UCSD-AML1 (cell line): ENCODE data around the gene NCAPH2.
A peak's percentile ranks its signal among the peaks of the same experiment; 100 is the strongest.

ENCODE experiments used
- DNase-seq: peaks from one replicate; lab custom pipeline; 2025; ENCODE audit not compliant: unreplicated experiment; lab: John Stamatoyannopoulos, UW

The NCAPH2 gene

DNA sequence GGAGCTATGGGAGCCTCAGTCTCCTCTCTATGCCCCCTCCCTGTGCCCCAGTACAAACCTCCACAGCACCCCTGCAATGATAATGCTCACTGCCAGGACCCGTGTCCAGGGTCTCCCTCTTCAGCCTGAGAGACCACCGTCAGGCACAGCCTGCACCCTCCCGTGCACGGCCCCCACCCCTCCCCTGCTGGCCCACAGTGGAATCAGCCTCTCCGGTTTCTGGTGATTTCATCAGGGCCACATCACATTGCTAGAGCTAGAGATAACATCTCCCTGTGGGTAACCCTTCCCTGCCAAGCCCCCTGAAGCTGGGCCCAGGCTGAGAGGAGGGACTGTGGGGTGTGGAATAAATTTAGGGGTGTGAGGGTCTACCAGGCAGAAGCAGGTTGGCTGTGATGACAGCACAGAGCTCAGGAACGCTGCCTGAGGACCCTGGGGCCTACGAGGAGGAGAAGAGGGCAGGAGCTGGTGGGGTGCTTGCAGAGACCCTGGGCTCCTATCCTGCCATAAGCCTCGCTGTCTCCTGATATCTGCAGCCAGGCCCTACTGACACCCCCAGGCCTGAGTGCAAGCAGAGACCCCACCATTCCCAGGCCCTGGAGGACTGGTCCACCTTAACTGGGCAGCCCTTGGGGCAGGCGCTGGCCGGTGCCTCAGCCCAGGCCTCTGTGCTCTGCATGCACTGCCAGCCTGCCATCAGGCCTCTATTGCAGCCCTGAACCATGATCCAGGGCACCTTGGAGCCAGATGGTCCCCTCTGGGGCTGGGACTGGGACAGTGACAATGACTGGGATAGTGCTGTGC is 37.7 kb downstream of the NCAPH2 start, which contains the start of gene KLHDC7B:
Gene KLHDC7B (plus strand): TSS at position 378 of the 804 bp plus-strand sequence. CDS start 345 bp downstream, at position 723.
- peak; percentile 27 for DNase-seq

DNA sequence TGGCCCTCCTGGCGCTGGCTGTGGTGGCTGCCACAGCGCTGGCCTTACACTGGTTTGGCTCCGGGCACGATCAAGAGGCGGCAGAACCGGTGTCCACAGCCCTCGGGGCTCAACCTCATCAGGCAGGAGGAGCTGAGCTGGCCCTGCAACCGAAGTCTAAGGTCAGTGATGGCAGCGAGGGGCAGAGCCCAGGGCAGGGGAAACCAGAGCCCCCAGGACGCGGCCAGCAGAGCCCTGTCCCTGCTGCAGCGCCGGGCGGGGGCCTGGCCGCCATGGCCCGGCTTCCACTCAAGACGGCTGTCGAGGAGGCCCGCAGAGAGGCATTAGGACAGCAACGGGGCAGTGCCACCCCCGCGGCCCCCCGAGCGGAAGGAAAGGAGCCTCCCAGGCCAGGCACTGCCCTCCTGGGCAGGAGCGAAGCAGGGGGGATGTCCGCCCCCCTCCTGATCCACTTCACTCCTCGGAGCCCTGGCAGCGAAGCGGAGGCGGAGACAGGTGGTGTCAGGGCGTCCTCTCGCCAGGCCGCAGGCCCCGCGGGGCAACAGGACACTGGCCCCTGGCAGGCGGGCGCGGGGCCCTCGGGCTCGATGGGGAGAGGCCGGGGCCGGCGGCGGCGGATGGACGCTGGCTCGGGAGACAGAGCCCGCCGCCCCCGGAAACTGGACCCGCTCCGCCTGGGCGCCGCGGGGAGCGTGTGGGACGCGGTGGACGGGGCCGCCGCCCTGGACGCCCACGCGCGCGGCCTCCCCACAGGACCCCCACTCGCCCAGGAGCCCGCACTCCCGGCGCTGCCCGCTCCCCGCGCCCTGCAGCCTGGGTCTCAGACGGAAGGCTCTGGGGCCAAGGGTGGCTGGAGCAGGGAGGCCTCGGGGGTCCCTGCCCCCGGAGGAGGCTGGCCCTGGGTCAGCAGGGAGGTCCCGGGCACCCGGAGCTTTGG is 38.6 kb downstream of the NCAPH2 start:
- DNase-seq, result no peak

DNA sequence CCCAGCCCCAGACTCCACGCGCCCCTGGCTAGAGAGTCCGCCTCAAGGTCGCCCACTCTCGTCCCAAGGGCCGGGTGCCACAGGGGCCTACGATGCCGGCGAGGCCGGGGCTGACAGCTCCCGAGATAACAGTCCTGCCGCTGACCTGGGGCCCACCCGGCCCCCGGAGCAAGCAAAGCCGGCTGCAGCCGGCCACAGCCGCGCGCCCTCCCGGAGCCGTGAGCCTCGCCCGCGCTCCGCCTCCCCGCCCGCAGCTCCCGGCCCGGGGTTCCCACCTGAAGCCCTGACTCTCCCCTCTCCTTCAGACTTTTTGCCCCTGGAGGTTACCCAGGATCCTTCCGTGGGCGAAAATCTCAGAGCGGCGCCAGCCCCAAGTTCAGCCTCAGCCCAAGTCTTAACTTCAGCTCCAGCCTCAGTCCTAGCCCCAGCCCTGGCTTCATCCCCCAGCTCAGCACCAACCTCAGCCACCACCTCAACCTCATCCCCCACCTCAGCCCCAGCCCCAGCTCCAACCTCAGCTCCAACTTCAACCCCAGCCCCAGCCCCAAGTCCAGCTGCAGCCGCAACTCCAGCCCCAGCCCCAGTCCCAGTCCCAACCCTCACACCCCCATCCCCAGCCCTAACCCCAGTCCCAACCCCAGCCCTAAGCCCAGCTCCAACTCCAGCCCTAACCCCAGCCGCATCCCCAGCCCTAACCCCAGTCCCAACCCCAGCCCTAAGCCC is 39.4 kb downstream of the NCAPH2 start:
- no peak for DNase-seq

DNA sequence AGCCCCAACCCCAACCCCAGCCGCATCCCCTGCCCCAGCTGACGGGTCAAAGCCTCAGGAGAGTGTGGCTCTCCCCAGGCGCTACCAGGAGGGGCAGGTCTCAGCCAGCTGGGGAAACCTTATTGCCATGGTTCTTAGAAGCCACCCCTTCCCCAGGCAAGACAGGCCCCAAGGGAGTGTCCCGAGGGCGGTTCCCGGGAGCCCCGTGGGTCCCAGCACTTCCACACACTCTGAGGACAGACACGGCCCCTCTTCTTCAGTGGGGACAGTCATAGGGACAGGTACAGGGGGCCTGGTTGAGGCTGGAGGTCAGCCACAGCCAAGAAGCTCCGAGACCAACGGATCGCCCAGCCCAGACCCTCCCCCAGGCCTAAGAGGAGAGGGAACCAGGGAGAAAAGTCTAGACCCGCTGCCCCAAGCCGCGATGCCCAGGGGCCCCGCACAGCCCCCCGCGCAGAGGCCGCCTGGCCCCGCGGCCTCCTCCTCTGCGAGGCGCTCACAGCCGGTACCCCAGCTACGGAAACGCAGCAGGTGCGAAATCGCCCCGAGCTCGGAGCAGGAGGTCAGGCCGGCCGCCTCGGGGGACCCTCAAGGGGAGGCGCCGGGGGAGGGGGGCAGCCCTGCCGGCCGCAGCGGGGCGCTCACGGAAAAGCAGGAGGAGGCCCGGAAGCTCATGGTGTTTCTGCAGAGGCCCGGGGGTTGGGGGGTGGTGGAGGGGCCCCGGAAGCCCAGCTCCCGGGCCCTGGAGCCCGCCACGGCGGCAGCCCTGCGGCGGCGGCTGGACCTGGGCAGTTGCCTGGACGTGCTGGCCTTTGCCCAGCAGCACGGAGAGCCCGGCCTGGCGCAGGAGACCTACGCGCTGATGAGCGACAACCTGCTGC is 40.3 kb downstream of the NCAPH2 start:
- DNase-seq, result no peak

DNA sequence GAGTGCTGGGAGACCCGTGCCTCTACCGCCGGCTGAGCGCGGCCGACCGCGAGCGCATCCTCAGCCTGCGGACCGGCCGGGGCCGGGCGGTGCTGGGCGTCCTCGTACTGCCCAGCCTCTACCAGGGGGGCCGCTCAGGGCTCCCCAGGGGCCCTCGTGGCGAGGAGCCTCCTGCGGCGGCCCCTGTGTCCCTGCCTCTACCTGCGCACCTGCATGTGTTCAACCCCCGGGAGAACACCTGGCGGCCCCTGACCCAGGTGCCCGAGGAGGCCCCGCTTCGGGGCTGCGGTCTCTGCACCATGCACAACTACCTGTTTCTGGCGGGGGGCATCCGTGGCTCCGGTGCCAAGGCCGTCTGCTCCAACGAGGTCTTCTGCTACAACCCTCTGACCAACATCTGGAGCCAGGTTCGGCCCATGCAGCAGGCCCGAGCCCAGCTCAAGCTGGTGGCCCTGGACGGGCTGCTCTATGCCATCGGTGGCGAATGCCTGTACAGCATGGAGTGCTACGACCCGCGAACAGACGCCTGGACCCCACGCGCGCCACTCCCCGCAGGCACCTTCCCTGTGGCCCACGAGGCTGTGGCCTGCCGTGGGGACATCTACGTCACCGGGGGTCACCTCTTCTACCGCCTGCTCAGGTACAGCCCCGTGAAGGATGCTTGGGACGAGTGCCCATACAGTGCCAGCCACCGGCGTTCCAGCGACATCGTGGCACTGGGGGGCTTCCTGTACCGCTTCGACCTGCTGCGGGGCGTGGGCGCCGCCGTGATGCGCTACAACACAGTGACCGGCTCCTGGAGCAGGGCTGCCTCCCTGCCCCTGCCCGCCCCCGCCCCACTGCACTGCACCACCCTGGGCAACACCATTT is 41.1 kb downstream of the NCAPH2 start:
- no peak for DNase-seq

DNA sequence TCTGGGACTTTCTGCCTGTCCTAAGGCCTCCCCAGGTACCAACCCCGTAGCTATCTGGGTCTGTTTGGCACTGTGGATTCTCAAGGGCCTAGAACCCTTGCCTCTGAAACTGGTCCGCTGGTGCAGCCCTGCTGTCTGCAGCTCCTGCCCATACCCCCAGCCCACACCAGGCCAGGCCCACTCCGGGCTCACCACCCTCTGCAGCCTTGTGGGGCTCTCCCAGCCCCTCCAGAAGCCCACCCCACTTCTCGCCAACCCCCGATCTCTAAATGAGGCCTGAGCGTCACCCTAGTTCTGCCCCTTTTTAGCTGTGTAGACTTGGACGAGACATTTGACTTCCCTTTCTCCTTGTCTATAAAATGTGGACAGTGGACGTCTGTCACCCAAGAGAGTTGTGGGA is 42.4 kb downstream of the NCAPH2 start:
- DNase-seq, result no peak

DNA sequence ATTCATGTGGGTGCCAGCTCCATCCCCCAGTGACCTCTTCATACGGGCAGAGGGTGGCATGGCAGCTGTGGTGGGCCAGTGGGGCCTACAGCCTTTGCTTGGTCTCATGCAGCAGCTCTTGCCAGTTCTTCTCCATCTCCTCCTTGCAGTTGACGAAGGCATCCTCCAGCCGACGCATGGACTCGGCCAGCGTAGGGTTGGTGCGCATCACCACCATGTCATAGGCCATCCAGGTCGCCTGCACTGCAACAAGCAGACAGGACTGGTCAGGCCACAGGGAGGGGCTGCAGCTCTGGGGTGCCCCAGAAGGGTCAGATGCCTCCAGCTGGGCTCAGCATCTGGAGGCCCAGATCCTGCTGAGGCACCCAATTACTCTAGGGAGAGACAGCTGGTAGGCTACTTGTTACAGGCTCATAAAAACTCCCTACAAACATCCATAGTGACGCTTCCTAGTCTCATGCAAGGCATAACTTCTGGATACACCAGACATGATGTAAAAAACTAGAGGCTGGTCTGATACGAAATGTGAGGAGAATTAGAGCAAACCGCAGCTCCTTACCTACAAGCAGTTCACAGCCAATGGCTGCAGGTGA is 43.2 kb downstream of the NCAPH2 start:
- no peak for DNase-seq

DNA sequence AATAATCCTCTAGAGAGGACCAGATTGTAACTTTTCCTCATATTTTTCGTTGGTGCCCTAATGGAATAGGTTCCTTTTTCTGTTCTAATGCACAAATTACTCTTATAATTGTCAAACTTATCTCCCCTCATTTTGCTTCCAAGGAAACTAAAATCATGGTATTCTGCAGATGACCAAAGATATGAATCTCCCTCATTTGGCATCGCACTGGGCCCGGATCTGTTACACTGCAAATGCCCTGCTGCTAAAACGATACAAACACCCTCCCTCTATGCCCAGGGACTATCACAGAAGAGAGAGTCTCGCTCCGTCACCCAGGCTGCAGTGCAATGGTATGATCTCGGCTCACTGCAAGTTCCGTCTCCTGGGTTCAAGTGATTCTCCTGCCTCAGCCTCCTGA is 45.3 kb downstream of the NCAPH2 start:
- no peak for DNase-seq

DNA sequence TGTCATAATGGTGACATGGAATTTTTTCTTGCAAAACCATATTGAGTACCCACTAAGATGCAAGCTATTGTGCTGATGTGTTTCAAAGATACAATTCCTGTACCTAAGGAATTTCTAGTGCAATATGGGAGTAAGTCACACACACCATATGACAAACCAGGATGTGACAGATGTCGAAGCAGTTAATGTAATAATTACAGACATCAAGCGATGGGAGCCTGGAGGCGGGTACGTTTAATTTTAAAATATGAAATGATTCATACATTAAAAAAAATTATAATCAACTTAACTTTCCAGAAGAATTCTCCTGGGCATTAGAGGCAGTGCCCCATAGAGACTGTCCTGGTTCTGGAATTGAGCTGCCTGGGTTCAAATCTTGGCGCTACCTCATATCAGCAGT is 48.7 kb downstream of the NCAPH2 start:
- no peak for DNase-seq

DNA sequence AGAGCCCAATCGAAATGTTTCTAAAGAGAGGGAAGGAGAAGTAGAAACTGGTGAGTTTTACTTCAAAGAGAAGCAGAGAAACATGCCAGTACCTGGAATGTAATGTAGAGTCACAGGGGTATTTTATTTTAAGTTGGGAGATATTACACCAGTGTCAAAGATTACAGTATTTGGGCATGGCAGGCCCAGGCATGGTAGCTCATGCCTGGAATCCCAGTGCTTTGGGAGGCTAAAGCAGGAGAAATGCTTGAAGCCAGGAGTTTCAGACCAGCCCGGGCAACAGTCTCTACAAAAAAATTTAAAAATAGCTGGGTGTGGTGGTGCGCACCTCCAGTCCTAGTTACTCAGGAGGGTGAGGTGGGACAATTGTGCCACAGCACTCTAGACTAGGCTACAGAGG is 52.0 kb downstream of the NCAPH2 start:
- no peak for DNase-seq

DNA sequence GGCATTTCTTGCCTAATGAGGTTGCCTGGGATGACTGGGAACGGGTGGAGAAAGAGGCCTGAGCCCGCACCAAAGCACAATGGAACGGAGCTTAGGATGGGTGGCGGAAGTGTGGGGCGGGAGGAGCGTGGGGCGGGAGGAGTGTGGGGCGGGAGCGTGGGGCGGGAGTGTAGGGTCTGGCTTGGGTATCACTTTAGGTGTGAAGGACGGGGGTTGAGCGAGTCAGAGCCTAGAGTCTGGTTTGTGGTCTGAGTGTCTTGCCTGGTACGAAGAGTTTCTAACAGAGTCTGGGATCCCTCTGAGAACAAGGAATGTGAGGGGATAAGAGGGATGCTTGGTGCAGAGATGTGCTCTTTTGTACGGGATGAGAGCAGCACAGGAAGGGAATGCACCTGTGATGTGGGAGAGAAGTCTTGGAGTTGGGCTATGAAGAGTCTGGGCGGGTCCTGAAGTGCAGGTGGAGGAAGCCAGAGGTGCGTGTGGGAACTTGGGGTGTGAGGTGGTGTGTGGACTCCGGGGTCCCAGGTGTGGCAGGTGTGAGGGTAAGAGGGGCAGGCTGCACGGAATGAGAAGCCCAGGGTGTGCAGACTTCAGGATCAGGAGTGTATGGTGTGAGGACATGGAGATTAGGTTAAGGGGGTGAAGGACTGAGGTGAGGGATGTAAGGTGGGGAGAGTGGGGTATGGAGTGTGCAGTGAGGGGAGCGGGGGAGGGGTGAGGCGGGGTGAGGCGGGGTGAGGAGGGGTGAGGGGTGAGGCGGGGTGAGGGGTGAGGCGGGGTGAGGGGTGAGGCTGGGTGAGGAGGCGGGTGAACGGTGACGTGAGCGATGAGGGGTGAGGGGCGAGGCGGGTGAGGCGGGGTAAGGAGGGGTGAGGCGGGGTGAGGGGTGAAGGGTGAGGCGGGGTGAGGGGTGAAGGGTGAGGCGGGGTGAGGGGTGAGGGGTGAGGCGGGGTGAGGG is 53.7 kb downstream of the NCAPH2 start:
- DNase-seq, result no peak

DNA sequence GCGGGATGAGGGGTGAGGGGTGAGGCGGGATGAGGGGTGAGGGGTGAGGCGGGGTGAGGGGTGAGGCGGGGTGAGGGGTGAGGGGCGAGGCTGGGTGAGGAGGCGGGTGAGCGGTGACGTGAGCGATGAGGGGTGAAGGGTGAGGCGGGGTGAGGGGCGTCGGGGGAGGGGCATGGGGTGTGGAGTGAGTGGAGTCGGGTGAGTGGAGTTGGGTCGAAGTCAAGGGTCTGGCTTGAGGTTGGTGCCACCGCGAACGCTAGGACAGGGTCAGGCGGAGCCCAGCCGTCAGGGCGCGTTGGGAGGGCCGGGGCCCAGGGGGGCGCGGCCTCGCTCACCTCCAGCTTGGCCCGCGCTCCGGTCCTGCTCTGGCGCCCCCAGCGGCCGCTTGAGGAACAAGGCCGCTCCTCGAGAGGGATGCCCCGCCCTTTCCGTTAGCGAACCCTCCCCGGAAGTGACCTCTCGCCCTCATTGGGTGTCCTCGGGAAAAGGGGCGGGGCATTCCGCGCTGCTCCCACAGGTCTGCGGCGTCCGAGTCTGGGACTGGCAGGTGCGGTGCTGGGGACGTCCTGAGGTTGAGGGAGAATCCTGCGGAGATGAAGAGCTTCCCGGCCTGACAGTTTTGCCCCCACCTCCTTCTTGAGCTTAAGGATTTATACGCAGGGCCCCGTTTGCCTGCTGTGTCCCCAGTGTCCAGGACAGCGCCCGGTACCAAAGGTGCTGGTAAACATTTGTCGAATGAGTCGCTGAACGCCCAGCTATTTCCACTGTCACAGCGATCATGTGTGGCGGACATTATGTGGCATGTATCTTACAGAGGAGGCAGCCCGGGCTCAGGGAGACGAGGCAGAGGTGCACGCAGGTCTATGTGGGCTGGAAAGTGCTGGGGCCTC is 54.7 kb downstream of the NCAPH2 start, which contains the start of gene SYCE3:
Gene SYCE3 (minus strand): TSS at position 397 of the 890 bp plus-strand sequence. CDS start 6,514 bp downstream, outside the sequence.
- peak; percentile 96 for DNase-seq

DNA sequence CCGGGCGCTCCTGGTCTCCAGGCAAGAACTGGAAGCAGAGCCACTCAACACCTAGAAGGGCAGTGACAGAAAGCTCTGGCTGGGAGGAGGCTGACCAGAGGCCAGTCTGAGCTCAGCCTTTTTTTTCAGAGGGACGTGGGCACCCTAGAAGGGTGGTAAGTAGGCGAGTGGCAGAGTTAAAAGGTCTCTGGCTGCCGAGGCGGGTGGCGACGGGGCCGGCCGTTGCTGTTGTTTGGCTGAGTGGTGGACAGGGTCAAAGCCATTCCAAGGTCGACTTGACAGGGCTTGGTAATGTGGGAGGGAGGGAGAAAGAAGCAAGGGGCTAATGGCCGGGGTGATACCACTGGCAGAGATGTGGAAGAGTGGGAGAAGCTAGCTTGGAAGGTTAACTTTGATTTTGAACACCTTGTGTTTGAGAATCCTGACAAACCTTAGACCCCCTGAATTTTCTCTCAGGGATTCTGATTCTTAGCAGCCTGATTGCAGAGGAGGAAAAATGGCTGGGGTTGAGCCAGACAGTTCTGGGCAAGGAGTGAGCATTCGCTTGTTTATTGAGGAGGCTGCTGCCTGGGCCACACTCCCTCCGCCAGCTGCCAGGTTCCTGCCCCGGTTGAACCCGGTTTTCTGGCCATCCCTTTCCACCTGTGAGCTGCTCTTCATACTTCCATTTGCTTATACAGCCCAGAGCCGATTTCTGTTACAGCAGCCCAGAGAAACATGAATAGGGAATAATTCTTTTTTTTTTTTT is 55.6 kb downstream of the NCAPH2 start:
- no peak for DNase-seq

DNA sequence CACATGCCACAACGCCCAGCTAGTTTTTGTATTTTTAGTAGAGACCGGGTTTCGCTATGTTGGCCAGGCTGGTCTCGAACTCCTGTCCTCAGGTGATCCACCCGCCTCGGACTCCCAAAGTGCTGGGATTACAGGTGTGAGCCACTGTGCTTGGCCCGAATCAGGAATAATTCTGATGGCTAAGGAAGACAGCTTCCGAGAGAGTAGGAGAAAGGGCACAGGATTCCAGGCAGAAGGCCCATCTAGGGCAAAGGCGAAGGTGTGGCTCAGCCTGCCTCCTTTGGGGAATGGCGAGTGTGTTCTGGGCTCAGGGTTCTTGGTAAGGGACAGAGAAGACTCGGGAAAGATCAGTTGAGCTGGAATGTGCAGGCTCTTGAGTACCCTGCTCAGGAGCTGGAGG is 56.3 kb downstream of the NCAPH2 start:
- DNase-seq, result no peak

DNA sequence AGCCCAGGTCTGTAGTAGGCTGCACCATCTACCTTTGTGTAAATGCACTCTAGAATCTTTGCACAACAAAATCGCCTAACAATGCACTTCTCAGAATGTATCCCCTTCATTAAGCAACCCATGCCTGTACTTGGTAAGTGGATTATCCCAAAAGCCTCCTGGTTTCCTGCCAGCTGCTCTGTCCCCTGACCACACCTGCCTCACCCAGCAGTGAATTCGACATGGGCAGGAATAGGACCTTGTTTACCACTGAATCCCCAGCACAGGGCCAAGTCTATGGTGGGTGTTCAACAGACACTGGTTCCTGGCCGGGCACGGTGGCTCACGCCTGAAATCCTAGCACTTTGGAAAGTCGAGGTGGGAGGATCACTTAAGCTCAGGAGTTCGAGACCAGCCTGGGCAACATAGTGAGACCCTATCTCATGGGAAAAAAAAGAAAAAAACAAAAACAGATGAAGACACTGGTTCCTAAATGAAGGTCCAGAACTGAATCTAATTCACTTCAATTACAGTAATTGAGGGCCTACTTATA is 59.8 kb downstream of the NCAPH2 start:
- no peak for DNase-seq

DNA sequence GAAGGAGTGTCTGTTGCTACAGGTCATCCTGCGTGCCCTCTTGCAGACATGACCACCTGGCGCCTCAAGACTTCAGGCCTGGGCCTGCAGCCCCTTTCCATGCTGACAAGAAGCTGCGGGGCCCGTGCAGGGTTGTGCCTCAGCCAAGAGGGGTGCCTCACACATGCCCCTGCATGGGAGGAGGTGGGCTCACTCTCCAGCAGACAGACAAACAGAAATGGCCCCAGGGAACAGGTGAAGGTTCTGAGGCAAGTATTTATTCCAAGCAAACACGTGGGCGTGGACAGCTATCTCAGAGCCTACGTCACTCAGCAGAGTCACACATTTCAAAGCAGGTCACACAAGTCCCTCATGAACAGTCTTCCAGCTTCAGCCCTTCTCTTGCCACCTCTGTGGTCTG is 60.6 kb downstream of the NCAPH2 start:
- DNase-seq, result no peak
